Kidney (tissue), 14 donors: ENCODE results near the gene PKNOX2. TPM values are rescaled to one million over a fixed set of nuclear protein-coding genes. Genes with fewer than 3 reads are reported as not detected.

ENCODE experiments used
- DNase-seq, 5 donors: peaks; one replicate each; pipeline ENCODE4 v3.0.0-alpha.2; 2013 to 2020
- FAIRE-seq: peaks from 2 replicates; lab custom pipeline; 2012; peaks lifted over from hg19 to GRCh38; lab: Jason Lieb, UNC
- H3K27ac ChIP-seq, 2 donors: one replicate each; pipeline ENCODE4 v1.7.0; 2013; ENCODE audit warnings: low read depth in 2 of 2, low read length in 2 of 2, inconsistent platforms in 1 of 2
- H3K27me3 ChIP-seq: one replicate; pipeline ENCODE4 v1.7.1; 2013; ENCODE audit warnings: low read length, inconsistent platforms; ENCODE audit not compliant: control insufficient read depth, insufficient read depth
- H3K36me3 ChIP-seq, 3 donors: one replicate each; pipeline versions ENCODE4 v1.7.0 to v1.7.1; 2013; ENCODE audit warnings: low read length in 3 of 3, control low read depth in 1 of 3, inconsistent platforms in 1 of 3; ENCODE audit not compliant: insufficient read depth in 3 of 3, control insufficient read depth in 2 of 3
- H3K4me1 ChIP-seq, 3 donors: one replicate each; pipeline versions ENCODE4 v1.7.0 to v1.7.1; 2013; ENCODE audit warnings: low read length in 3 of 3, inconsistent platforms in 1 of 3, low read depth in 1 of 3; ENCODE audit not compliant: control insufficient read depth in 2 of 3, insufficient read depth in 2 of 3
- H3K4me3 ChIP-seq, 3 donors: one replicate each; pipeline versions ENCODE4 v1.7.0 to v1.8.1; 2013; ENCODE audit warnings: low read length in 3 of 3, control low read depth in 1 of 3, inconsistent platforms in 1 of 3
- H3K9ac ChIP-seq, 3 donors: one replicate each; pipeline versions ENCODE4 v1.7.0 to v1.7.1; 2013; ENCODE audit warnings: low read length in 3 of 3, control low read depth in 1 of 3, inconsistent platforms in 1 of 3
- H3K9me3 ChIP-seq, 3 donors: one replicate each; pipeline versions ENCODE4 v1.7.0 to v1.7.1; 2013; ENCODE audit warnings: low read length in 3 of 3, control low read depth in 1 of 3, inconsistent platforms in 1 of 3; ENCODE audit not compliant: control insufficient read depth in 2 of 3, insufficient read depth in 1 of 3
- intact Hi-C: fragments of 100-400 bp; cut with DNase I; formaldehyde crosslinking; loops from one replicate; pipeline ENCODE4 v1.11.1; 2022
- polyA plus RNA-seq: library from polyadenylated mRNA; stranded (reverse); fragments of 350-450 nt; fragmentation: Illumina TruSeq; extraction: RNeasy Lipid Tissue Mini Kit (QIAGEN cat#74804); gene quantifications from one replicate; pipeline ENCODE4 v1.2.3, GENCODE V29; 2014; ENCODE audit warnings: low read depth, low replicate concordance; ENCODE audit not compliant: insufficient read depth
- total RNA-seq: library from RNA; stranded (reverse); fragmentation: NEBNext Ultra II Directional; extraction: Animal tissue kit (Norgen Biotek cat#: 25700); gene quantifications from one replicate; pipeline ENCODE4 v1.2.1, GENCODE V29; 2021
- TF ChIP-seq, protein P1 (sequence below): IDR thresholded peaks from 3 replicates; pipeline ENCODE4 v1.5.1; 2012; ENCODE audit warnings: mild to moderate bottlenecking, moderate library complexity, borderline replicate concordance; ENCODE audit not compliant: insufficient read depth; ENCODE audit errors: extremely low read depth
- donor health status: control.
- donor health status: control.
- donor health status: control.
- donor health status: control.
- donor health status: control.
- donor health status: DM: yes; HTN: yes; CAD: no.
- donor health status: Normal renal cell carcinoma (clear cell type).

PKNOX2 gene
- total and polyA plus RNA-seq, 2 donors from 2014 or later, result 1.5 to 6.0 TPM

DNA sequence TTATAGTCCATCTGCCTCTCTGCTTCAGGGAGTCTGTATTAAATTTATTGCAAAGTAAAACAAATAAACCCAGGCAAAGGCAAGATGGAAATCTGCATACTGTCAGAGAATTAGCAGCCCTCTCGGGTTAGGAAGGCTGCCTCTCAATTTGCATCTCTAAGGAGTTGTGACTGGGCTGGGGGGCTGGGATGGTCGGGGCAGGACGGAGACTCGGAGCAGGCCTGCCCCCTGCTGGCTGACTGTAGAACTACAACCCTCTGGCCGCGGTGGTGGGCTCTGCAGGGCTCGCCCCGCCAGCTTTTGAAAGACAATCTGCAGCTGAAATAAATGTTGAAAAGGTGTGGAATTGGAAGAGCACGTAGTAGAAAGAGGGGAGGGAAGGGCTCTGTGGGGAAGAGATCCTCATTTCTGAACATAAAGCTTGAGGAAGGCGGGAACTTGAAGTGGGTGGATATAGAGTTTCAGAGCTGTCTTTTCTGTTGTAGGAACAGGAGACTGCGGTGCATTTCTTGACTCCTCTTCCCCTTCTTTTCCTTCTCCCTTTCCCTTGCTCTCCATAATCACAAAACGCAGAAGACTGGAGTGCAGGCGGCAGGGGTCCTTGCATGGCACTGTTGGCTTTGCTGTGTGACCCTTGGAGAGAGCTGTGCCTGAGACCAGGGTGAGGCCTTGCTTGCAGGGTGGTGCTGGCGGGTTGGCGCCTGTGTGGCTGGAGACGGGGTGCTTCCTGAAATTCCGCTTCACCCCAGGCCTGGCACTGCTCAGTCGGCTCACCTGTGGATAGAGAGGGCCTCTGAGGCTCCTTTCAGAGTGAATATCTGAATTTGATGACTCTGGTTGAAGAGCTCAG is 22.6 kb upstream of the PKNOX2 start:
- peak in 4 of 5 donors; percentile 77 to 88 (median 79) for DNase-seq
- peak overlapping the region in 1 of 3 donors; percentile 1 for H3K4me3 ChIP-seq
- no peaks in the 10 kb centered on the region for H3K27me3 ChIP-seq
- no peaks in the 10 kb centered on the region for H3K36me3 ChIP-seq
- H3K4me1 ChIP-seq, result no peaks in the 10 kb centered on the region
- no peak for FAIRE-seq
- no peak overlapping the region for H3K9ac ChIP-seq
- intact Hi-C loops, result loop anchor here (10.0 kb wide), 1 partner anchor 177 kb away; no protein-coding TSS in a partner anchor
- H3K9me3 ChIP-seq, result no peaks in the 10 kb centered on the region
- TF ChIP-seq, protein P1, sequence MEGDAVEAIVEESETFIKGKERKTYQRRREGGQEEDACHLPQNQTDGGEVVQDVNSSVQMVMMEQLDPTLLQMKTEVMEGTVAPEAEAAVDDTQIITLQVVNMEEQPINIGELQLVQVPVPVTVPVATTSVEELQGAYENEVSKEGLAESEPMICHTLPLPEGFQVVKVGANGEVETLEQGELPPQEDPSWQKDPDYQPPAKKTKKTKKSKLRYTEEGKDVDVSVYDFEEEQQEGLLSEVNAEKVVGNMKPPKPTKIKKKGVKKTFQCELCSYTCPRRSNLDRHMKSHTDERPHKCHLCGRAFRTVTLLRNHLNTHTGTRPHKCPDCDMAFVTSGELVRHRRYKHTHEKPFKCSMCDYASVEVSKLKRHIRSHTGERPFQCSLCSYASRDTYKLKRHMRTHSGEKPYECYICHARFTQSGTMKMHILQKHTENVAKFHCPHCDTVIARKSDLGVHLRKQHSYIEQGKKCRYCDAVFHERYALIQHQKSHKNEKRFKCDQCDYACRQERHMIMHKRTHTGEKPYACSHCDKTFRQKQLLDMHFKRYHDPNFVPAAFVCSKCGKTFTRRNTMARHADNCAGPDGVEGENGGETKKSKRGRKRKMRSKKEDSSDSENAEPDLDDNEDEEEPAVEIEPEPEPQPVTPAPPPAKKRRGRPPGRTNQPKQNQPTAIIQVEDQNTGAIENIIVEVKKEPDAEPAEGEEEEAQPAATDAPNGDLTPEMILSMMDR, result peak; percentile 90
- no peak overlapping the region for H3K27ac ChIP-seq

DNA sequence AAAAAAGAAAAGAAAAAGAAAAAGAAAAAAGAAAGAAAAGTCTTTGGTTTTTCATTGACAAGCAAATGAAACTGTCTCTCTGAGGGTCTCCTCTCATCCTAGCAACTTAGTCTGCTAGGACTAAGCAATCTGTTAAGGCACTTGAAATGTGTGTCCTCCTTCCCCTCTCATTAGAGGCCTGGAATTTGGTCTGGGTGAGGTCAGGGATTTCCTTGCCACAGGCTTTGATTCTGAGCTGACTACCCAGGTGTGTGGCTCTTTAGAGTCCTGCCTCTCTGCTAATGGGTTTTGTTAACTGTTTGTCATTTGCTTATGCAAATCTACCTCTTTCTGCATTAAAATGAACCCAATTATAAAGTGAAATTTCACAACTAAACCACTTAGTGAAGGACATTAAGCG is 18.3 kb upstream of the PKNOX2 start:
- Histone ChIP-seq H3K36me3 (no peaks in the 10 kb centered on the region), H3K9me3 (no peaks in the 10 kb centered on the region), H3K4me3 (no peak overlapping the region), H3K27ac (no peak overlapping the region), H3K4me1 (no peaks in the 10 kb centered on the region), H3K9ac (no peak overlapping the region), H3K27me3 (no peaks in the 10 kb centered on the region)
- intact Hi-C loops, result loop anchor here (10.0 kb wide), 1 partner anchor 181 kb away; no protein-coding TSS in a partner anchor
- DNase-seq (no peak), FAIRE-seq (no peak)
- TF ChIP-seq, protein P1, result no peak

DNA sequence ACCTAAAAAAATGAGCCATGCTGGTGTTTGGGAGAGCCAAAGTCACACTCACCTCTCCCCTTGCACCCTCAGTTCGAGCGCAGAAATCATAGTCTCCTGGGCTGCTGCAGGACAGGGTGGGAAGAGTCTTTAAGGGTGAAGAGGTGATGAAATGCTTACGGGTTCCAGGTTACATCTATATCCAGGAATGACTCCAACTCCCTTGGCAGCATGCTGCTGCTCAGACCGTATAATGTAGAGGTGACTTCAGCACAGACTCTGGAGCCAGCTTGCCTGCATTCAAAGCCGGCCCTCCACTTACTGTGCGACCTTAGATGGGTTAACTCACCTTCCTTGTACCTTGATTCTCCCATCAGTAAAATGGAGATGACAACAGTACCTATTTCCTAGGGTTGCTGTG is 17.3 kb upstream of the PKNOX2 start:
- TF ChIP-seq, protein P1, result no peak
- intact Hi-C loops, result loop anchor here (10.0 kb wide), 1 partner anchor 182 kb away; no protein-coding TSS in a partner anchor
- no peaks in the 10 kb centered on the region for H3K9me3 ChIP-seq
- H3K4me3 ChIP-seq, result no peak overlapping the region
- FAIRE-seq, result no peak
- no peaks in the 10 kb centered on the region for H3K27me3 ChIP-seq
- H3K4me1 ChIP-seq, result no peaks in the 10 kb centered on the region
- no peaks in the 10 kb centered on the region for H3K36me3 ChIP-seq
- H3K9ac ChIP-seq, result no peak overlapping the region
- no peak overlapping the region for H3K27ac ChIP-seq
- DNase-seq, result no peak
